Ectodermal cell (in vitro differentiated cells): Measurements from ENCODE around the gene CAB39.

Experiments used
- H3K27ac ChIP-seq: 2 replicates; pipeline ENCODE4 v1.7.0; 2013; ENCODE audit warnings: mild to moderate bottlenecking, low read depth, low read length; ENCODE audit not compliant: insufficient read depth, poor library complexity, severe bottlenecking
- H3K27me3 ChIP-seq: 2 replicates; pipeline ENCODE4 v1.7.0; 2013; ENCODE audit warnings: mild to moderate bottlenecking, low read length; ENCODE audit not compliant: insufficient read depth, control insufficient read depth, poor library complexity, severe bottlenecking
- H3K36me3 ChIP-seq: one replicate; pipeline ENCODE4 v1.7.0; 2013; ENCODE audit warnings: low read length; ENCODE audit not compliant: control insufficient read depth, insufficient read depth
- H3K4me1 ChIP-seq: one replicate; pipeline ENCODE4 v1.7.0; 2013; ENCODE audit warnings: low read length; ENCODE audit not compliant: control insufficient read depth, insufficient read depth
- H3K4me3 ChIP-seq: 2 replicates; pipeline ENCODE4 v1.7.0; 2013; ENCODE audit warnings: low read depth, low read length, control low read depth; ENCODE audit not compliant: insufficient read depth
- H3K9me3 ChIP-seq: 2 replicates; pipeline ENCODE4 v1.7.0; 2013; ENCODE audit warnings: mild to moderate bottlenecking, low read length, moderate library complexity; ENCODE audit not compliant: control insufficient read depth
- WGBS, 2 experiments: methylation state at CpG; one replicate each; pipeline ENCODE4 v1.1.7; 2013; ENCODE audit warnings: missing lambda C conversion rate in 2 of 2; 5-methylcytosine and 5-hydroxymethylcytosine counted together

The CAB39 gene

GRCh38 chr2:230793572-230794359 lies 81.1 kb downstream of the CAB39 start:
- no peak overlapping the region for H3K27ac ChIP-seq
- no peak overlapping the region for H3K4me3 ChIP-seq
- no peaks in the 10 kb centered on the region for H3K9me3 ChIP-seq
- H3K36me3 ChIP-seq: peaks cover 6% of the 10 kb centered on the region
- WGBS, 2 experiments: 96 to 97% methylated on average over 7 to 8 of the region's 8 CpGs
- no peaks in the 10 kb centered on the region for H3K27me3 ChIP-seq
- no peaks in the 10 kb centered on the region for H3K4me1 ChIP-seq

DNA sequence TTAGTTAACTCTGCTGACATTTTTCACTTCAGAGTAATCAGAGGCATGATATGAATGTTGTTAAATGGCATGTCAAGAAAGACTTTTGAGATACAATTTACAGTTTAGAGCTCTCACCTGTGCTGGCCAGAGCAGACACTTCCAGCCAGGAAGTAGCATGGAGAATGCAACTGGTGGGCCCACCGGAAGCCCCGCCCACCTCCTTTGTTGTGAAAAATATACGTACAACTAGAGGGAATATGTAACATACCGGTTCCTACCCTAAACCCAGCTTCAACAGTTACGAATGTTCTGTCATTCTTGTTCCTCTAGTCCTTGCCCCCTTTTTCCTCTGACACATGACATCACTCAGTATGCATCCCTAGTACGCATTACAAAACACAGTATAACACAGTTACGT lies 81.9 kb downstream of the CAB39 start:
- H3K36me3 ChIP-seq: peaks cover 6% of the 10 kb centered on the region
- no peaks in the 10 kb centered on the region for H3K4me1 ChIP-seq
- H3K9me3 ChIP-seq: no peaks in the 10 kb centered on the region
- 94% methylated on average over 7 of the region's 7 CpGs for WGBS, 2 experiments
- no peak overlapping the region for H3K4me3 ChIP-seq
- H3K27ac ChIP-seq: no peak overlapping the region
- no peaks in the 10 kb centered on the region for H3K27me3 ChIP-seq

DNA sequence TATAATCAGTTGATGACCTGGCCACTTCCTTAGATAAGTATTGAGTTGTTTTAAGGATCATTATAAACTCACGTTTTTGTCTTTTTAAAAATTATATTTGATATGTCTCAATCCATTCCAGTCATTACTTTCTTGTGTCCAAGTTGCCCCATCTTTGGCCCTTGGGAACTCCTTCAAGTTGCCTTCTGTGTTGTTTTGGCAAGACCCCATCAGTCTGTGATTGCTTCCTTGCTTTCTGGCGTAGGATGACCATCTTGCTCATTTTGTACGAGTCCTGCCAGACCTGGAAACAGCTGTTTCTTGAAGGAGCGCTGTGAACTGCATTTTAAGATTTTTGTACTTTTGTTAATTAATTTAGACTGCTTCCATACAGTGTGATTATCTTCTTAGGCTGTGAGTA lies 83.2 kb downstream of the CAB39 start:
- H3K36me3 ChIP-seq: peaks cover 6% of the 10 kb centered on the region
- 96% methylated on average over 3 to 4 of the region's 4 CpGs for WGBS, 2 experiments
- H3K9me3 ChIP-seq: no peaks in the 10 kb centered on the region
- no peaks in the 10 kb centered on the region for H3K4me1 ChIP-seq
- no peaks in the 10 kb centered on the region for H3K27me3 ChIP-seq
- no peak overlapping the region for H3K4me3 ChIP-seq
- no peak overlapping the region for H3K27ac ChIP-seq

DNA sequence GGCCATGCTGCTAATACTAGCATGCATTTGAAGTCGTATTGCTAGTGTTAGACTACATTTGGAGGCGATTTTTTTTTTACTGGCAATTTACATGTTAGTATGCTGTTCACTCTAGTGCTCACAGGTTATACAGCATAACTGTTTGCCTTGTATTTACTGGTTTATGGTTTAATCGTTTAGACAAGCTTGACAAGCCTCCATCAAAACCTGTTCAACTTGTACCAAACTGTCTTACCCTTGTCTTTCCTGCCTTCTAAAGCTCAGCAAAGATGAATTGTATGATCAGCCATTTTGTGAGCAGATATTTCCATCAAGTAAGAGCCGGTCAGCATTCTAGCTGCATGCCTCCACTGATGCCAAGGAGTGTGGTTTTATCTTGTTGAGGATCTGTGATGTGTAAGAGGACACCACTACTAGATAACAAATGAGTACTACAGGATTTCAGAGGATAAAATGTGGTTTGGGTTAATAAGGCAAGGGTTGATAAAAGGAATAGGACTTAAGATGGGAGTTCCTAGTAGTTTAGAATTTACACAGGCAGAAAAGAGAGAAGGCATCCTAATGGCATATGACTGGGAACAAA lies 83.7 kb downstream of the CAB39 start:
- H3K4me1 ChIP-seq: no peaks in the 10 kb centered on the region
- peaks cover 6% of the 10 kb centered on the region for H3K36me3 ChIP-seq
- no peaks in the 10 kb centered on the region for H3K9me3 ChIP-seq
- H3K4me3 ChIP-seq: no peak overlapping the region
- WGBS, 2 experiments: 95 to 96% methylated on average over 4 of the region's 4 CpGs
- no peak overlapping the region for H3K27ac ChIP-seq
- H3K27me3 ChIP-seq: no peaks in the 10 kb centered on the region

DNA sequence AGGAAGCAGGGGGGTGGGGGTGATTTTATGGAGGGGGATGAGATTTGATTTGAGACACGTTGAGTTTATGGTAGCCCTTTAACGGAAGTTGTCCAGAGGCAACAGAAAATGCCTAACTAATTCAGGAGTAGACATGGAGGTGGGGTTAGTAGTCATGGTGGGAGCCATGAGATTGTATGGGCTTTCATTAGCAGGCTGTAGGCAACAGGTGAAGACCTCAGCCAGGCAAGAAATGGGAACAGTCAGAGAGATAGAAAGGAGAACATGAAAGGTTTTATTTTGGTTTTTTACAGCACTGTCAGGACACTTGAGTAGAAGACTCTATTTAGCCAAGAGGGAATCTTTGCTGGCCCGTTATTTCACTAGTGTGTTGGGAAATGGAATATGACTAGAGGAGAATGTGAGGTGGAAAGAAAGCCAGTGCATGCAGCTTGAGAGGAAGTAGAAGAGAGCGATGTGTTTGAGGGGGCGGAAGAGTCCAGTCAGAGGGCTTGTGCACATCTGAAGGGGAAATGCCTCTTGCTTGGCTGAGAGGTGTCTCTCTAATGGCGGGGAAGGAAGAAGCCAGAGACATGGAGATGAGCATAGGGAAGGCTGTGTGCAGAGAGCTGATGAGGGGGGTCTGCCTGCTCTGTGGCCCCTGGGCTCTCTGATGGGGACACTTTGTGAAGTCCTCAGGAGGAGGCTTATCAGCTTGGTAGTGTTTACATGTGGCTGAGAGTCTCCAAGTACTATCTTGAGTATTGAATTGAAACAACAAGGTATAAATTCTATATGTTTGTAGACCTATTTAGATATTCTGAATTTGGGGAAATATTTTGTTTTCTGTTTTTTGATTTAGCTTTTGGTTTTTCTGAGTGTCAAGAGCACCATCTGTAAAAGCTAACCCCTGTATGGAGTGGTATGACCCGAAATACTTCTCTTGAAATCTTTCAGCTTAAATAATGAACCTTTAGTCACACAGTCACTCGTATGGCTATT lies 85.2 kb downstream of the CAB39 start:
- no peaks in the 10 kb centered on the region for H3K4me1 ChIP-seq
- H3K27me3 ChIP-seq: no peaks in the 10 kb centered on the region
- H3K9me3 ChIP-seq: no peaks in the 10 kb centered on the region
- no peak overlapping the region for H3K27ac ChIP-seq
- peaks cover 3% of the 10 kb centered on the region for H3K36me3 ChIP-seq
- no peak overlapping the region for H3K4me3 ChIP-seq
- WGBS, 2 experiments: 87 to 90% methylated on average over 8 of the region's 8 CpGs

DNA sequence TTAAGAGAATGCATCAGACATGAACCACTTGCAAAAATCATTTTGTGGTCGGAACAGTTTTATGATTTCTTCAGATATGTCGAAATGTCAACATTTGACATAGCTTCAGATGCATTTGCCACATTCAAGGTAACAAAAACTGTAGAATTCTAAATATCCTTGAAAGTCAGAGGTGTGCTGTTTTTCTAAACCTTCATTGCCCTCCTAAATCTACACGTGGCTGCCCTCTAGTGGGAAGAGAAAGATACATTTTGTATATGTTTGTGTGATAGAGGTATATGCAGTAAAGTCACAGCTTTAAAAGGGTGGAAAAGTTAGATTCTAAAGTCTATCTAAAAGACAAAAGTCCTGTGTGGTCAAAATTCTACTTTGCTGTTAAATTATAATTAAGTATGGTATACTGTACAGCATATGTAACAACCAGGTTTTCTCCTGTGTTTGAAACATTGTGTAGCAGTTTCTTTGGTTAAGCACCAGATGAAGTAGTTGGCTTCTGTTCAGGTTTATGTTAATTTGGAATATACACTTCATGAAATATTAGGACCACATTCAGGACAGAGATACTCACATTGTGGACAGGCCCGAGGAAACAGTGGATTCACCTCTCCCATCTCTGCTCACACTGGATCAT lies 86.2 kb downstream of the CAB39 start:
- Histone ChIP-seq H3K9me3 (no peaks in the 10 kb centered on the region), H3K36me3 (peaks cover 3% of the 10 kb centered on the region), H3K27ac (no peak overlapping the region), H3K4me1 (no peaks in the 10 kb centered on the region), H3K4me3 (no peak overlapping the region), H3K27me3 (no peaks in the 10 kb centered on the region)
- whole genome bisulfite sequencing, 2 experiments: 48 to 51% methylated on average over 4 of the region's 4 CpGs

DNA sequence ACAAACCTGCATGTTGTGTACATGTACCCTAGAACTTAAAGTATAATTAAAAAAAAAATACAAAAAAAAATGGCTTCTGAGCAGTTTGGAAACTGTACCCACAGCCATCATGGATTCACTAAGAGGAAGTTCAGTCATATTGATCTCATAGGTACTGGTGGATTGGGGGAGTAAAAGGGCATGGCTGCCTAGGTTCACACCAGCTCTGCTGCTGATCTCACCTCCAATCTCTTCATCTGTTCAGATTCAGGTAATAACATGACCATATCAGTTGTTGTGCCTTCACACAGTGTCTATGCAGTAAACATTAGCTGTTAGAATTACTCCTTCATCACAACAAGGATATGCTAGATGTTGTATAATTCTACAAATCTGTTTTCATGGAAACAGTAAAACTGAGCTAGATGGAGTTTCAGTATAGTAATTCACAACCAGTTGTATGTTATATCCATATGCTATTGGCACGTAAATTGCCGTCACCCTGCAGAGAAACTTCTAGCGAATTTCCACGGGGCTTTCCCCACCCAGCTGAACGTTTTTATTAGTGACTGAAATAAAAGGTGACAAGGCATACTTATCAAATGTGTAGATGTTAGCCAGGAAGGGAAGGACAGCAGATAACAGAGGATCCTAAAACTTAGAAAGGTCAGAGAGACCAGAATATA lies 92.8 kb downstream of the CAB39 start:
- Histone ChIP-seq H3K4me1 (no peaks in the 10 kb centered on the region), H3K27me3 (no peaks in the 10 kb centered on the region), H3K9me3 (no peaks in the 10 kb centered on the region), H3K4me3 (no peak overlapping the region), H3K36me3 (peaks cover 2% of the 10 kb centered on the region), H3K27ac (no peak overlapping the region)
- 86 to 87% methylated on average over 5 of the region's 5 CpGs for WGBS, 2 experiments

GRCh38 chr2:230807729-230808128 lies 95.1 kb downstream of the CAB39 start:
- H3K4me1 ChIP-seq: no peaks in the 10 kb centered on the region
- H3K27ac ChIP-seq: no peak overlapping the region
- no peaks in the 10 kb centered on the region for H3K9me3 ChIP-seq
- H3K4me3 ChIP-seq: no peak overlapping the region
- WGBS, 2 experiments: 70 to 84% methylated on average over 3 of the region's 3 CpGs
- H3K27me3 ChIP-seq: no peaks in the 10 kb centered on the region
- peaks cover 7% of the 10 kb centered on the region for H3K36me3 ChIP-seq

- Histone ChIP-seq H3K27me3 (no peaks in the 10 kb centered on the region), H3K4me1 (no peaks in the 10 kb centered on the region), H3K9me3 (no peaks in the 10 kb centered on the region), H3K27ac (no peak overlapping the region), H3K36me3 (peaks cover 7% of the 10 kb centered on the region), H3K4me3 (no peak overlapping the region)
- 92 to 95% methylated on average over 10 of the region's 10 CpGs for WGBS, 2 experiments
These were observed 96.4 kb downstream of the CAB39 start for GRCh38 chr2:230809015-230809414.
